Thyroid gland (tissue), 4 donors: ENCODE results near the gene KCNQ1OT1.

Source experiments
- CTCF ChIP-seq, 6 experiments: fragments of 200-600 bp in 3 of 6; fragments of 450-650 bp in 3 of 6; sonication (generic) in 3 of 6; IDR thresholded peaks; one replicate each; pipeline ENCODE4 v1.5.1; 2016 to 2019; ENCODE audit warnings: antibody characterized with exemption in 6 of 6, mild to moderate bottlenecking in 2 of 6, inconsistent platforms in 1 of 6, moderate library complexity in 1 of 6
- POLR2A ChIP-seq, 2 donors: fragments of 450-650 bp; IDR thresholded peaks; one replicate each; pipeline ENCODE4 v1.6.1; 2017; ENCODE audit warnings: antibody characterized with exemption in 2 of 2, mild to moderate bottlenecking in 2 of 2, moderate library complexity in 1 of 2

GRCh38 chr11:2714871-2715270 lies 15.1 kb upstream of the KCNQ1OT1 start:
- TF ChIP-seq CTCF (IDR thresholded peaks at IDR 0.05) (no peak), POLR2A (IDR thresholded peaks at IDR 0.05) (no peak)
